Measurements from ENCODE around the gene MEGF10.

MEGF10 gene

DNA sequence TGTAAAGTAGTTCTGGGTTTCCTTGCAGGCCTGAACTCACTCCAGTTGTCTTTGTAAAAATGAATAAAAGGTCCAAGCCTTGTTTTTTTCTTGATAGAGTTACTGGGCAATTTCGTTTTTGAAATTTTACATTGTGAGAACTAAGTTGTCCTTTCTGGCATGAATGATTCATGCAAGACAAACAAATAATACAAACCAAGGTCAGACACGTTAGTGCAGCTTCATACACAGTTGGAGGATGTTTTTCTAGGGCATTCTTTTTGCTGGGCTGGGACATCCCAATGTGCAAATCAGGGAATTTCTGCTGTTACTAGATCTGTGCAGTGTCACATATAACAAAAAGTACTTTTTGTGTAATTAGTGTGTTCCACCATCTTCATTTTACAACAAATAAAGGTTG, 96.0 kb downstream of the MEGF10 start:
- H3K27ac ChIP-seq, result no peak overlapping the region
- no peak for DNase-seq (ENCODE audit: low spot score)
- ChIA-PET CTCF (no interaction called here), POLR2A (ENCODE audit: low non-redundant PET) (no interaction called here)
- TF ChIP-seq, protein P1, sequence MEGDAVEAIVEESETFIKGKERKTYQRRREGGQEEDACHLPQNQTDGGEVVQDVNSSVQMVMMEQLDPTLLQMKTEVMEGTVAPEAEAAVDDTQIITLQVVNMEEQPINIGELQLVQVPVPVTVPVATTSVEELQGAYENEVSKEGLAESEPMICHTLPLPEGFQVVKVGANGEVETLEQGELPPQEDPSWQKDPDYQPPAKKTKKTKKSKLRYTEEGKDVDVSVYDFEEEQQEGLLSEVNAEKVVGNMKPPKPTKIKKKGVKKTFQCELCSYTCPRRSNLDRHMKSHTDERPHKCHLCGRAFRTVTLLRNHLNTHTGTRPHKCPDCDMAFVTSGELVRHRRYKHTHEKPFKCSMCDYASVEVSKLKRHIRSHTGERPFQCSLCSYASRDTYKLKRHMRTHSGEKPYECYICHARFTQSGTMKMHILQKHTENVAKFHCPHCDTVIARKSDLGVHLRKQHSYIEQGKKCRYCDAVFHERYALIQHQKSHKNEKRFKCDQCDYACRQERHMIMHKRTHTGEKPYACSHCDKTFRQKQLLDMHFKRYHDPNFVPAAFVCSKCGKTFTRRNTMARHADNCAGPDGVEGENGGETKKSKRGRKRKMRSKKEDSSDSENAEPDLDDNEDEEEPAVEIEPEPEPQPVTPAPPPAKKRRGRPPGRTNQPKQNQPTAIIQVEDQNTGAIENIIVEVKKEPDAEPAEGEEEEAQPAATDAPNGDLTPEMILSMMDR (conservative IDR thresholded peaks at IDR 0.05; ENCODE audit: low read depth), result no peak

DNA sequence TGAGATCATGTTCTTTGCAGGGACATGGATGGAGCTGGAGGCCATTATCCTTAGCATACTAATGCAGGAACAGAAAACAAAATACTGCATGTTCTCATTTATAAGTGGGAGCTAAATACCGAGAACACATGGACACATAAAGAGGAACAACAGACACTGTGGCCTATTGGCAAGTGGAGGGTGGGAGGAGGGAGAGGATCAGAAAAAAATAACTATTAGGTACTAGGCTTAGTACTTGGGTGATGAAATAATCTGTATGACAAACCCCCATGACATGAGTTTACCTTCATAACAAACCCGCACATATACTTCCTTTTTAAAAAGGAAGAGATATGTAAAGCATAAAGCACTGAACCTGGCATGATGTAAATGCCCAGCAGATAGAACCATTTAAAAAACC, 99.0 kb downstream of the MEGF10 start:
- POLR2A ChIA-PET (ENCODE audit: low non-redundant PET), result no interaction called here
- TF ChIP-seq, protein P1 (conservative IDR thresholded peaks at IDR 0.05; ENCODE audit: low read depth), result no peak
- no peak for DNase-seq (ENCODE audit: low spot score)
- CTCF ChIA-PET, result no interaction called here
- H3K27ac ChIP-seq, result no peak overlapping the region

DNA sequence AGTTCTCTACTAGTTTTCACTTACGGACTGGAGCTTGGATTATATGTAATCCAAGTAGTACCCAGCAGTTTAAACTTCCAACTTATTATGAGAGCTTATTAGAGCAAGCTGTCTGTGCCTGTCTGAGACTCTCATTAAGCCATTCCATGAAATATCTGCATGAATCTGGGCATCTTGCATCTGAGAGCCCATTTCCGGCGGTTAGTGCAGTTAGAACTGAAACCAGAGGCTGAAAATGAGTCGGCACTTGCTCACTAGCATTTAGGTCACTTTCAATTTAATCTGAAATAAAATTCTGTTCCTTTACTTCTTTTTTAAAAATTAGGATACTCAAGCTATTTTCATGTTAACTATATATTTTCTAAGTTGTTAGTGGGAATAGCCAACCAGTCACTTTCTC, 102.2 kb downstream of the MEGF10 start:
- DNase-seq (ENCODE audit: low spot score), result no peak
- CTCF ChIA-PET, result interaction anchor here (1.1 kb wide), 1 partner anchor 17 kb away, joined by 3 read pairs; no protein-coding TSS in a partner anchor
- POLR2A ChIA-PET (ENCODE audit: low non-redundant PET), result no interaction called here
- TF ChIP-seq, protein P1 (conservative IDR thresholded peaks at IDR 0.05; ENCODE audit: low read depth), result no peak
- no peak overlapping the region for H3K27ac ChIP-seq

DNA sequence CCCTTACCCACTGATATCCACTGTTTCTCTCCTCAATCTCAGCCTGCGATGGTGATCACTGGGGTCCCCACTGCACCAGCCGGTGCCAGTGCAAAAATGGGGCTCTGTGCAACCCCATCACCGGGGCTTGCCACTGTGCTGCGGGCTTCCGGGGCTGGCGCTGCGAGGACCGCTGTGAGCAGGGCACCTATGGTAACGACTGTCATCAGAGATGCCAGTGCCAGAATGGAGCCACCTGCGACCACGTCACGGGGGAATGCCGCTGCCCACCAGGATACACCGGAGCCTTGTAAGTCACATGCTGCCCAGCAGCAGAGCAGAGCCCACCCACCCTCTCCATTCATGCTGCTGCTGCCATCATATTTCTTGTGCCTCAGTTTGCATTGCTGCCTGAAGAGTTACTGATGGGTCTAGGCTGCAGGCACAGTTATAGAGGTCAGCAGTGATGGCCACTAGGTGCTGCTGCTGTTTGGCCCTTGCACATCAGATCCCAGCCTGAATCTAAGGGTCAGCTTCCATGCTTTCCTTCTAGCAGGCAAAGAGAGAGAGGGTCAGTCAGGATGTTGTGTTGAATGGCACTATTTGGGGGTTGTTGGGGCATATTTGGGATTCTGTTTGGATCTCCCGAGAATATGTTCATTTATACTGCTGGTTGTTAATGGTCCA, 106.0 kb downstream of the MEGF10 start:
- POLR2A ChIA-PET (ENCODE audit: low non-redundant PET), result no interaction called here
- no peak for DNase-seq (ENCODE audit: low spot score)
- TF ChIP-seq, protein P1 (conservative IDR thresholded peaks at IDR 0.05; ENCODE audit: low read depth), result no peak
- no peak overlapping the region for H3K27ac ChIP-seq
- CTCF ChIA-PET, result interaction anchor here (0.7 kb wide), 1 partner anchor 124 kb away, joined by 3 read pairs; no protein-coding TSS in a partner anchor

DNA sequence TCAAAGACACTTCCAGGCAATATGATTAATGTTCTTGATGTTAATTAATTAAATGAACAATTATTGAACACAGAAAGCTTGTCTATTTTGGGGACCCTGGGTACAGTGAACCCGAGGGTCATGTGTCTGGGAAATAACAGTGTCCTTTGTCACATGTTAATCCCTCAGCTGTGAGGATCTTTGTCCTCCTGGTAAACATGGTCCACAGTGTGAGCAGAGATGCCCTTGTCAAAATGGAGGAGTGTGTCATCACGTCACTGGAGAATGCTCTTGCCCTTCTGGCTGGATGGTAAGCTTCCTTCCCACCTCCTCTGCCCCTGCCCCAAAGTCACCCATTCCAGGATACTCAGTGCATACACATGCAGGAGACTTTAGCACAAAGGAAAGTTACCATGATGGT, 107.9 kb downstream of the MEGF10 start:
- TF ChIP-seq, protein P1 (conservative IDR thresholded peaks at IDR 0.05; ENCODE audit: low read depth), result no peak
- CTCF ChIA-PET, result interaction anchor here (0.6 to 0.9 kb wide), 2 partner anchors 25 to 338 kb away, joined by 3 read pairs; no protein-coding TSS in a partner anchor
- no peak overlapping the region for H3K27ac ChIP-seq
- POLR2A ChIA-PET (ENCODE audit: low non-redundant PET), result no interaction called here
- DNase-seq (ENCODE audit: low spot score), result no peak

DNA sequence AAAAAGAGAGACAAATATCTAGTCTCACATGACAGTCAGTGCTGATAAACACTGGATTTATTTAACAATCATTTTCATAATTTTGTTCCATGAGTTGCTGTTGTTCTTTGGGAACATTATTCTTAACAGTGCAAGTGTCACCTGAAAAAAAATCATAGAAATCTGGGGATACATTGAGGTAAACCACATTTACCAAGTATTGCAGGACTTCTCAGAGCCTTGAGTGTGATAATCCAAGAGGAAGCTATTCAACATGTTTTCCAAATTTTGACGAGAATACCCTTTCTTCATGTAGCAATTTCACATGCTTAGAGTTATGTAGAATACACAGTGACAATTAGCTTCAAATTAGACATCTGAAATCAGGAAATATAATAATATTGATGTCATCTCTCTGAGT, 108.5 kb downstream of the MEGF10 start:
- ChIA-PET POLR2A (ENCODE audit: low non-redundant PET) (no interaction called here), CTCF (no interaction called here)
- TF ChIP-seq, protein P1 (conservative IDR thresholded peaks at IDR 0.05; ENCODE audit: low read depth), result no peak

More for the DNA sequence above, 108.5 kb downstream of the MEGF10 start:
- no peak overlapping the region for H3K27ac ChIP-seq
- no peak for DNase-seq (ENCODE audit: low spot score)
